T-helper 2 cell treated with Interferon-gamma antibody and Interleukin-4, amounts not matched to agents 5 μg/mL and 100 μg/mL, for 36 hours (primary cell): ENCODE measurements around the gene CCDC69.
A peak's percentile ranks its signal among the peaks of the same experiment; 100 is the strongest.
"Not testable (repeated sequence)": the region's sequence is repeated elsewhere in the genome, so short reads cannot be mapped to it uniquely, and the experiment has no call there.

ENCODE experiments used
- DNase-seq: peaks from one replicate; pipeline ENCODE4 v3.0.0; 2021; ENCODE audit warnings: low spot score
- H3K27ac Mint-ChIP-seq: one replicate; pipeline ENCODE4 v1.8.0; 2021; ENCODE audit warnings: mild to moderate bottlenecking, mixed read lengths
- H3K27me3 Mint-ChIP-seq: one replicate; pipeline ENCODE4 v1.8.0; 2021; ENCODE audit warnings: low read depth, mixed read lengths
- H3K36me3 Mint-ChIP-seq: one replicate; pipeline ENCODE4 v1.8.0; 2021; ENCODE audit warnings: low read depth, mixed read lengths
- H3K4me1 Mint-ChIP-seq: one replicate; pipeline ENCODE4 v1.8.0; 2021; ENCODE audit warnings: low read depth, mixed read lengths
- H3K4me3 Mint-ChIP-seq: one replicate; pipeline ENCODE4 v1.8.0; 2022; ENCODE audit warnings: mild to moderate bottlenecking, moderate library complexity, mixed read lengths
- H3K9me3 Mint-ChIP-seq: one replicate; pipeline ENCODE4 v1.8.0; 2021; ENCODE audit warnings: mixed read lengths

CCDC69 gene

GRCh38 chr5:151239237-151239861, 15.5 kb upstream of the CCDC69 start:
- DNase-seq = no peak
- Mint-ChIP-seq H3K4me1 (peaks cover 26% of the 10 kb centered on the region), H3K27ac (no peak overlapping the region), H3K27me3 (no peaks in the 10 kb centered on the region), H3K4me3 (no peak overlapping the region), H3K9me3 (no peaks in the 10 kb centered on the region), H3K36me3 (peaks cover 2% of the 10 kb centered on the region)

GRCh38 chr5:151238303-151238741, 14.4 kb upstream of the CCDC69 start:
- Mint-ChIP-seq H3K4me3 (no peak overlapping the region), H3K27ac (no peak overlapping the region), H3K36me3 (peaks cover 2% of the 10 kb centered on the region), H3K27me3 (no peaks in the 10 kb centered on the region), H3K4me1 (peaks cover 22% of the 10 kb centered on the region), H3K9me3 (no peaks in the 10 kb centered on the region)
- DNase-seq = no peak

- no peak overlapping the region for H3K27ac Mint-ChIP-seq
- no peaks in the 10 kb centered on the region for H3K9me3 Mint-ChIP-seq
- H3K4me3 Mint-ChIP-seq = no peak overlapping the region
- peaks cover 23% of the 10 kb centered on the region for H3K4me1 Mint-ChIP-seq
- no peaks in the 10 kb centered on the region for H3K27me3 Mint-ChIP-seq
- DNase-seq = no peak
- H3K36me3 Mint-ChIP-seq = peaks cover 2% of the 10 kb centered on the region
These were observed 13.8 kb upstream of the CCDC69 start for GRCh38 chr5:151237685-151238084.

GRCh38 chr5:151236888-151237287, 13.0 kb upstream of the CCDC69 start:
- Mint-ChIP-seq H3K27me3 (no peaks in the 10 kb centered on the region), H3K27ac (no peak overlapping the region), H3K4me1 (peaks cover 20% of the 10 kb centered on the region), H3K4me3 (no peak overlapping the region), H3K9me3 (no peaks in the 10 kb centered on the region), H3K36me3 (peaks cover 2% of the 10 kb centered on the region)
- no peak for DNase-seq

- not testable (repeated sequence) for H3K9me3 Mint-ChIP-seq, H3K27me3 Mint-ChIP-seq, H3K27ac Mint-ChIP-seq, H3K4me3 Mint-ChIP-seq, DNase-seq, H3K36me3 Mint-ChIP-seq
- H3K4me1 Mint-ChIP-seq = peaks cover 18% of the 10 kb centered on the region
These were observed 11.3 kb upstream of the CCDC69 start for GRCh38 chr5:151235239-151235571.

- no peak for DNase-seq
- Mint-ChIP-seq H3K27ac (peak overlapping the region; percentile 19), H3K27me3 (no peaks in the 10 kb centered on the region), H3K36me3 (peaks cover 2% of the 10 kb centered on the region), H3K9me3 (no peaks in the 10 kb centered on the region), H3K4me1 (peaks cover 18% of the 10 kb centered on the region), H3K4me3 (no peak overlapping the region)
These were observed 10.8 kb upstream of the CCDC69 start for GRCh38 chr5:151234476-151235238.

- Mint-ChIP-seq H3K27me3 (no peaks in the 10 kb centered on the region), H3K9me3 (no peaks in the 10 kb centered on the region), H3K27ac (no peak overlapping the region), H3K36me3 (peaks cover 4% of the 10 kb centered on the region), H3K4me3 (no peak overlapping the region), H3K4me1 (peaks cover 16% of the 10 kb centered on the region)
- DNase-seq = no peak
These were observed 9.8 kb upstream of the CCDC69 start for GRCh38 chr5:151233616-151234085.

GRCh38 chr5:151231359-151231758, 7.5 kb upstream of the CCDC69 start:
- no peaks in the 10 kb centered on the region for H3K27me3 Mint-ChIP-seq
- H3K4me1 Mint-ChIP-seq = peaks cover 12% of the 10 kb centered on the region
- DNase-seq = no peak
- no peak overlapping the region for H3K27ac Mint-ChIP-seq
- no peak overlapping the region for H3K4me3 Mint-ChIP-seq
- H3K9me3 Mint-ChIP-seq = no peaks in the 10 kb centered on the region
- H3K36me3 Mint-ChIP-seq = peaks cover 5% of the 10 kb centered on the region

- H3K4me1 Mint-ChIP-seq = peaks cover 12% of the 10 kb centered on the region
- no peaks in the 10 kb centered on the region for H3K27me3 Mint-ChIP-seq
- DNase-seq = no peak
- H3K27ac Mint-ChIP-seq = no peak overlapping the region
- peaks cover 6% of the 10 kb centered on the region for H3K36me3 Mint-ChIP-seq
- H3K9me3 Mint-ChIP-seq = no peaks in the 10 kb centered on the region
- H3K4me3 Mint-ChIP-seq = no peak overlapping the region
These were observed 6.3 kb upstream of the CCDC69 start for GRCh38 chr5:151230048-151230680.

GRCh38 chr5:151228986-151229385, 5.1 kb upstream of the CCDC69 start:
- H3K36me3 Mint-ChIP-seq = peaks cover 6% of the 10 kb centered on the region
- H3K4me1 Mint-ChIP-seq = peaks cover 13% of the 10 kb centered on the region
- H3K4me3 Mint-ChIP-seq = no peak overlapping the region
- no peak overlapping the region for H3K27ac Mint-ChIP-seq
- no peaks in the 10 kb centered on the region for H3K27me3 Mint-ChIP-seq
- DNase-seq = no peak
- no peaks in the 10 kb centered on the region for H3K9me3 Mint-ChIP-seq

GRCh38 chr5:151227918-151228447, 4.1 kb upstream of the CCDC69 start:
- Mint-ChIP-seq H3K27ac (no peak overlapping the region), H3K4me3 (no peak overlapping the region), H3K27me3 (no peaks in the 10 kb centered on the region), H3K36me3 (peaks cover 6% of the 10 kb centered on the region), H3K9me3 (no peaks in the 10 kb centered on the region), H3K4me1 (peaks cover 10% of the 10 kb centered on the region)
- DNase-seq = no peak

- peak overlapping the region; percentile 8 for H3K4me3 Mint-ChIP-seq
- peaks cover 16% of the 10 kb centered on the region for H3K36me3 Mint-ChIP-seq
- H3K9me3 Mint-ChIP-seq = no peaks in the 10 kb centered on the region
- H3K4me1 Mint-ChIP-seq = peaks cover 31% of the 10 kb centered on the region
- DNase-seq = no peak
- no peaks in the 10 kb centered on the region for H3K27me3 Mint-ChIP-seq
- no peak overlapping the region for H3K27ac Mint-ChIP-seq
These were observed 1.6 kb upstream of the CCDC69 start for GRCh38 chr5:151225475-151225874.

GRCh38 chr5:151225071-151225470, 1.2 kb upstream of the CCDC69 start:
- Mint-ChIP-seq H3K27me3 (no peaks in the 10 kb centered on the region), H3K27ac (no peak overlapping the region), H3K36me3 (peaks cover 16% of the 10 kb centered on the region), H3K4me3 (peak overlapping the region; percentile 8), H3K9me3 (no peaks in the 10 kb centered on the region), H3K4me1 (peaks cover 34% of the 10 kb centered on the region)
- DNase-seq = no peak

GRCh38 chr5:151224372-151224771, 480 bp upstream of the CCDC69 start:
- H3K9me3 Mint-ChIP-seq = no peaks in the 10 kb centered on the region
- no peak for DNase-seq
- peaks cover 40% of the 10 kb centered on the region for H3K4me1 Mint-ChIP-seq
- H3K27me3 Mint-ChIP-seq = no peaks in the 10 kb centered on the region
- H3K27ac Mint-ChIP-seq = peak overlapping the region; percentile 67
- H3K4me3 Mint-ChIP-seq = peak overlapping the region; percentile 83
- H3K36me3 Mint-ChIP-seq = peaks cover 21% of the 10 kb centered on the region
